HG02885 (cell line): ENCODE measurements around the gene SYT4.

ENCODE experiments used
- ATAC-seq: cut with Tn5 transposase; IDR thresholded peaks from one replicate; pipeline ENCODE4 v1.9.1; 2021; ENCODE audit warnings: mild to moderate bottlenecking; ENCODE audit not compliant: unreplicated experiment, poor library complexity

SYT4 gene

DNA sequence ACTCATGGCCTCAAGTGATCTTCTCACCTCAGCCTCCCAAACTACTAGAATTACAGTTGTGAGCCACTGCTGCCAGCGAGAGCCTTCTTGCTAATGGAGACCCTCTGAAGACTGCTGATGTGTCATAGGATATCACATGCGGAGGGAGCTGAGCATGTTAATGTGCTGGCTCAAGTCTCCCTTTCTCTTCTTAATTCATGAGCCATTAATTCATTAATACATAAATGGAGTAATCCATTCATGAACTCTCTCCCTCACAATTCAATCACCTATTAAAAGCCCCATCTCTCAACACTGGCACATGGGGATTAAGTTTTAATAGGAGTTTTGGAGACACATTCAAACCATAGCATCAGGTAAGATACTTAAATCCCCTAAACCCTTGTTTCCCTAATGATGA lies 54.8 kb downstream of the SYT4 start:
- no peak for ATAC-seq

DNA sequence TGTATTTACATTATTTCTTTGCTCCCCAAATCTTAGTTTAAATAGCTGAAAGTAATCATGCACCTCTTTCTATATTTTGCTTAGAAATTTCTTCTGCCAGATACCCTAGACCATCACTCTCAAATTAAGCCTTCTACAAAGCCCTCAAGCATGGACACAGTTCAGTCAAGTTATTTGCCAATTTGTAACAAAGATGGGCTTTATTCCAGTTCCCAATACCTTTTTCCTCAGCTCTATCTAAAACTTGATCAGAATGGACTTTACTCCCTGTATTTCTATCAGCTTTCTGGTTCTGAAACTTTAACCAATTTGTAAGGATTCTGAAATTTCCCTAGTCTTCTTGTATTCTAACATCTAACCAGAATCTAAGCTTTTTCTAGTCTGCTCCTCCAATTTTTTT lies 56.6 kb downstream of the SYT4 start:
- ATAC-seq, result no peak
